H9 (cell line): ENCODE results near the gene FARP1. TPM values are rescaled to one million over a fixed set of nuclear protein-coding genes. Genes with fewer than 3 reads are reported as not detected.

Experiments used
- DNase-seq: peaks from one replicate; pipeline ENCODE4 v3.0.0-alpha.2; 2017
- H2AFZ ChIP-seq: one replicate; pipeline ENCODE4 v1.6.1; 2013; ENCODE audit warnings: mild to moderate bottlenecking, low read length, control low read depth, moderate library complexity
- H2AK5ac ChIP-seq: 2 replicates; pipeline ENCODE4 v1.6.1; 2013; ENCODE audit warnings: low read length, control low read depth, mixed read lengths; ENCODE audit not compliant: insufficient read length
- H2BK120ac ChIP-seq: one replicate; pipeline ENCODE4 v1.6.1; 2013; ENCODE audit warnings: low read depth, mild to moderate bottlenecking, low read length, control low read depth, inconsistent platforms; ENCODE audit not compliant: poor library complexity, severe bottlenecking
- H2BK12ac ChIP-seq: 2 replicates; pipeline ENCODE4 v1.6.1; 2013; ENCODE audit warnings: low read length, control low read depth, mixed read lengths, low read depth; ENCODE audit not compliant: insufficient read length
- H2BK15ac ChIP-seq: 2 replicates; pipeline ENCODE4 v1.6.1; 2013; ENCODE audit warnings: low read depth, low read length, control low read depth
- H2BK20ac ChIP-seq: one replicate; pipeline ENCODE4 v1.6.1; 2013; ENCODE audit warnings: low read depth, mild to moderate bottlenecking, low read length, control low read depth, inconsistent platforms; ENCODE audit not compliant: poor library complexity, severe bottlenecking
- H2BK5ac ChIP-seq: 2 replicates; pipeline ENCODE4 v1.6.1; 2013; ENCODE audit warnings: low read length, control low read depth, mixed read lengths; ENCODE audit not compliant: insufficient read length
- H3K14ac ChIP-seq: 2 replicates; pipeline ENCODE4 v1.6.1; 2013; ENCODE audit warnings: low read length, control low read depth; ENCODE audit not compliant: insufficient read depth
- H3K18ac ChIP-seq: 2 replicates; pipeline ENCODE4 v1.6.1; 2013; ENCODE audit warnings: low read depth, mild to moderate bottlenecking, mixed read lengths, low read length, control low read depth; ENCODE audit not compliant: insufficient read length
- H3K23ac ChIP-seq: 2 replicates; pipeline ENCODE4 v1.6.1; 2013; ENCODE audit warnings: low read length, control low read depth, mixed read lengths, low read depth; ENCODE audit not compliant: insufficient read length
- H3K23me2 ChIP-seq: 2 replicates; pipeline ENCODE4 v1.6.1; 2013; ENCODE audit warnings: low read depth, mild to moderate bottlenecking, mixed read lengths, low read length, control low read depth; ENCODE audit not compliant: insufficient read length, poor library complexity, severe bottlenecking
- H3K27ac ChIP-seq: 2 replicates; pipeline ENCODE4 v1.5.1; 2013; ENCODE audit warnings: low read length, control low read depth, mixed read lengths, low read depth; ENCODE audit not compliant: insufficient read length
- H3K27me3 ChIP-seq: 2 replicates; pipeline ENCODE4 v1.6.1; 2013; ENCODE audit warnings: low read length, control low read depth, inconsistent platforms; ENCODE audit not compliant: insufficient read depth
- H3K4ac ChIP-seq: 2 replicates; pipeline ENCODE4 v1.6.1; 2013; ENCODE audit warnings: low read depth, mild to moderate bottlenecking, control low read depth, inconsistent platforms, low read length, moderate library complexity
- H3K4me1 ChIP-seq: 2 replicates; pipeline ENCODE4 v1.6.1; 2013; ENCODE audit warnings: low read length, control low read depth, inconsistent platforms; ENCODE audit not compliant: insufficient read depth
- H3K4me2 ChIP-seq: 2 replicates; pipeline ENCODE4 v1.6.1; 2013; ENCODE audit warnings: low read length, control low read depth, mixed read lengths; ENCODE audit not compliant: insufficient read length, insufficient read depth
- H3K56ac ChIP-seq: 2 replicates; pipeline ENCODE4 v1.6.1; 2013; ENCODE audit warnings: low read depth, mild to moderate bottlenecking, mixed read lengths, low read length, control low read depth; ENCODE audit not compliant: insufficient read length
- H3K79me1 ChIP-seq: 2 replicates; pipeline ENCODE4 v1.6.1; 2013; ENCODE audit warnings: low read depth, mild to moderate bottlenecking, moderate library complexity, low read length, control low read depth, inconsistent platforms; ENCODE audit not compliant: insufficient read depth, poor library complexity, severe bottlenecking
- H3K79me2 ChIP-seq: 2 replicates; pipeline ENCODE4 v1.6.1; 2013; ENCODE audit warnings: low read length, control low read depth, inconsistent platforms; ENCODE audit not compliant: insufficient read depth
- H3K9ac ChIP-seq: 2 replicates; pipeline ENCODE4 v1.6.1; 2013; ENCODE audit warnings: low read length, control low read depth, mixed read lengths; ENCODE audit not compliant: insufficient read length; ENCODE audit errors: extremely low read depth
- H3K9me3 ChIP-seq: one replicate; pipeline ENCODE4 v1.6.1; 2013; ENCODE audit warnings: low read depth, low read length, inconsistent platforms; ENCODE audit not compliant: control insufficient read depth
- H3T11ph ChIP-seq: one replicate; pipeline ENCODE4 v1.6.1; 2013; ENCODE audit warnings: mild to moderate bottlenecking, low read length, control low read depth, inconsistent platforms
- H4K20me1 ChIP-seq: one replicate; pipeline ENCODE4 v1.6.1; 2013; ENCODE audit not compliant: control insufficient read depth, insufficient read length, insufficient read depth
- H4K5ac ChIP-seq: 2 replicates; pipeline ENCODE4 v1.6.1; 2013; ENCODE audit warnings: low read depth, mild to moderate bottlenecking, mixed read lengths, low read length, control low read depth; ENCODE audit not compliant: insufficient read length
- H4K8ac ChIP-seq: replicated peaks from 2 replicates; pipeline ENCODE4 v1.6.1; 2013; ENCODE audit warnings: low read length, control low read depth, mixed read lengths, low read depth; ENCODE audit not compliant: insufficient read length
- H4K91ac ChIP-seq: 2 replicates; pipeline ENCODE4 v1.6.1; 2013; ENCODE audit warnings: low read depth, mild to moderate bottlenecking, moderate library complexity, mixed read lengths, low read length, control low read depth; ENCODE audit not compliant: insufficient read length
- H3K27ac Mint-ChIP-seq, 3 experiments: 2 replicates in 2 of 3; 3 replicates in 1 of 3; pipeline ENCODE4 v1.8.0; 2020 to 2021; ENCODE audit warnings: mixed read lengths in 3 of 3, mild to moderate bottlenecking in 1 of 3, moderate library complexity in 1 of 3
- H3K27me3 Mint-ChIP-seq: 2 replicates; pipeline ENCODE4 v1.8.0; 2021; ENCODE audit warnings: low read depth, mild to moderate bottlenecking, moderate library complexity, mixed read lengths
- H3K36me3 Mint-ChIP-seq, 3 experiments: 2 replicates in 2 of 3; 3 replicates in 1 of 3; pipeline ENCODE4 v1.8.0; 2020 to 2021; ENCODE audit warnings: low read depth in 3 of 3, mixed read lengths in 3 of 3; ENCODE audit not compliant: insufficient read depth in 1 of 3
- H3K4me1 Mint-ChIP-seq, 2 experiments: 2 replicates each; pipeline ENCODE4 v1.8.0; 2020; ENCODE audit warnings: mixed read lengths in 2 of 2
- H3K4me3 Mint-ChIP-seq, 2 experiments: 2 replicates in 1 of 2; 3 replicates in 1 of 2; pipeline ENCODE4 v1.8.0; 2020 to 2021; ENCODE audit warnings: mild to moderate bottlenecking in 2 of 2, mixed read lengths in 2 of 2, moderate library complexity in 1 of 2
- H3K9me3 Mint-ChIP-seq, 2 experiments: 2 replicates in 1 of 2; 3 replicates in 1 of 2; pipeline ENCODE4 v1.8.0; 2020; ENCODE audit warnings: mild to moderate bottlenecking in 2 of 2, mixed read lengths in 2 of 2, moderate library complexity in 1 of 2
- WGBS: extraction: QIAGEN DNeasy Blood & Tissue Kit; methylation state at CpG from one replicate; pipeline ENCODE4 v1.1.7; 2013; ENCODE audit warnings: missing lambda C conversion rate, low lambda C conversion rate, mixed read lengths; ENCODE audit not compliant: insufficient read length; ENCODE audit errors: extremely low coverage; 5-methylcytosine and 5-hydroxymethylcytosine counted together
- total RNA-seq: library from RNA; stranded (reverse); gene quantifications from 2 replicates; pipeline ENCODE4 v1.2.1, GENCODE V29; 2021
- TF ChIP-seq, protein P1 (sequence below): fragments of 200-600 bp; sonication (generic); conservative IDR thresholded peaks from 3 replicates; pipeline ENCODE4 v1.8.0; 2021; ENCODE audit warnings: antibody characterized with exemption, mild to moderate bottlenecking

Gene FARP1
- total RNA-seq, 1 experiment from 2014 or later = 95.9 TPM

DNA sequence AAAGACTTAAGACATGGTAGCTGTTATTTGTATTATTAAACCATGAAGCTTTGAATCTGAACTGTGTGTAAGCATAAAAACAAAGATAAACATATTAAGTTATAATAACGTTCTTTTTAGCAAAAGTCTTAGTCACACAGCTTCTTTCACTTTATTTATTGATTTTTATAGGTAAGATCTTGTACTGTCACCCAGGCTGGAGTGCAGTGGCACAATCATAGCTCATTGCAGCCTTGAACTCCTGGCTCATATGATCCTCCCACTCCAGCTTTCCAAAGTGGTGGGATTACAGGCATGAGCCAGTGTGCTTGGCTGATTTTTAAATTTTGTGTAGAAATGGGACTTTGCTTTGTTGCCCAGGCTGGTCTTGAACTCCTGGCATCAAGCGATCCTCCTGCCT, 13.4 kb downstream of the FARP1 start:
- H4K5ac ChIP-seq = no peak overlapping the region
- no peak overlapping the region for H2BK5ac ChIP-seq
- Mint-ChIP-seq H3K27me3 (no peaks in the 10 kb centered on the region), H3K9me3 (no peaks in the 10 kb centered on the region), H3K4me1 (peaks cover 21 to 28% of the 10 kb centered on the region in 2 experiments), H3K36me3 (peaks cover 9% of the 10 kb centered on the region in 3 experiments), H3K4me3 (no peak overlapping the region), H3K27ac (no peak overlapping the region)
- H3K9ac ChIP-seq = no peak overlapping the region
- peaks cover 2% of the 10 kb centered on the region for H3K79me1 ChIP-seq
- H3T11ph ChIP-seq = no peak overlapping the region
- H3K23me2 ChIP-seq = no peaks in the 10 kb centered on the region
- no peak overlapping the region for H2BK12ac ChIP-seq
- H3K4me2 ChIP-seq = no peak overlapping the region
- H3K56ac ChIP-seq = no peak overlapping the region
- no peaks in the 10 kb centered on the region for H3K27me3 ChIP-seq
- no peak overlapping the region for H3K18ac ChIP-seq
- H3K79me2 ChIP-seq = peaks cover 12% of the 10 kb centered on the region; the same call in 1 of the 2 replicates
- H2AK5ac ChIP-seq = no peak overlapping the region
- H2BK20ac ChIP-seq = no peak overlapping the region
- no peak overlapping the region for H2BK120ac ChIP-seq
- no peak overlapping the region for H4K8ac ChIP-seq
- WGBS = no CpG with 5 or more reads among the region's 2 CpGs
- H3K4me1 ChIP-seq = peaks cover 4% of the 10 kb centered on the region
- H3K4ac ChIP-seq = no peak overlapping the region
- H3K23ac ChIP-seq = no peak overlapping the region
- no peak overlapping the region for H3K14ac ChIP-seq
- DNase-seq = no peak
- TF ChIP-seq, protein P1, sequence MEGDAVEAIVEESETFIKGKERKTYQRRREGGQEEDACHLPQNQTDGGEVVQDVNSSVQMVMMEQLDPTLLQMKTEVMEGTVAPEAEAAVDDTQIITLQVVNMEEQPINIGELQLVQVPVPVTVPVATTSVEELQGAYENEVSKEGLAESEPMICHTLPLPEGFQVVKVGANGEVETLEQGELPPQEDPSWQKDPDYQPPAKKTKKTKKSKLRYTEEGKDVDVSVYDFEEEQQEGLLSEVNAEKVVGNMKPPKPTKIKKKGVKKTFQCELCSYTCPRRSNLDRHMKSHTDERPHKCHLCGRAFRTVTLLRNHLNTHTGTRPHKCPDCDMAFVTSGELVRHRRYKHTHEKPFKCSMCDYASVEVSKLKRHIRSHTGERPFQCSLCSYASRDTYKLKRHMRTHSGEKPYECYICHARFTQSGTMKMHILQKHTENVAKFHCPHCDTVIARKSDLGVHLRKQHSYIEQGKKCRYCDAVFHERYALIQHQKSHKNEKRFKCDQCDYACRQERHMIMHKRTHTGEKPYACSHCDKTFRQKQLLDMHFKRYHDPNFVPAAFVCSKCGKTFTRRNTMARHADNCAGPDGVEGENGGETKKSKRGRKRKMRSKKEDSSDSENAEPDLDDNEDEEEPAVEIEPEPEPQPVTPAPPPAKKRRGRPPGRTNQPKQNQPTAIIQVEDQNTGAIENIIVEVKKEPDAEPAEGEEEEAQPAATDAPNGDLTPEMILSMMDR = no peak
- H2AFZ ChIP-seq = no peak overlapping the region
- no peak overlapping the region for H4K91ac ChIP-seq
- H4K20me1 ChIP-seq = no peaks in the 10 kb centered on the region
- H3K9me3 ChIP-seq = no peaks in the 10 kb centered on the region
- no peak overlapping the region for H2BK15ac ChIP-seq
- no peak overlapping the region for H3K27ac ChIP-seq
